GM12878 (cell line): ENCODE measurements around the gene DYTN. TPM values are rescaled to one million over a fixed set of nuclear protein-coding genes. Genes with fewer than 3 reads are reported as not detected.

Experiments
- ATAC-seq: fragments of 200-7000 bp; cut with Tn5 transposase; 3 replicates; pipeline ENCODE4 v1.9.1; 2020; ENCODE audit warnings: mild to moderate bottlenecking, moderate library complexity
- BruUV-seq: library from RNA; stranded (reverse); fragments of 400-500 nt; replicated peaks from 2 replicates; lab custom pipeline; 2021; lab: Mats Ljungman, UMichigan
- CTCF ChIA-PET: fragments of 300-600 bp; sonication (Branson Sonifier 250); formaldehyde crosslinking; extraction: SDS; loops from one replicate; lab custom pipeline; 2021; ENCODE audit warnings: inconsistent platforms; lab: Yijun Ruan, JAX
- POLR2A ChIA-PET: fragments of 350-600 bp; formaldehyde crosslinking; extraction: SDS; loops from one replicate; lab custom pipeline; 2021; ENCODE audit warnings: inconsistent platforms; lab: Charles Lee
- RAD21 ChIA-PET: fragments of 300-600 bp; sonication (Branson Sonifier 250); formaldehyde crosslinking; loops from one replicate; lab custom pipeline; 2023; ENCODE audit warnings: antibody characterized with exemption; ENCODE audit not compliant: unreplicated experiment; lab: Charles Lee
- SMC1A ChIA-PET: fragments of 300-600 bp; sonication (Branson Sonifier 250); formaldehyde crosslinking; loops from one replicate; lab custom pipeline; 2023; ENCODE audit not compliant: unreplicated experiment, uncharacterized antibody; lab: Charles Lee
- DNase-seq: peaks from one replicate; pipeline ENCODE4 v3.0.0-alpha.2; 2011; ENCODE audit warnings: low read depth, low spot score
- FAIRE-seq: peaks from 3 replicates; lab custom pipeline; 2011; peaks lifted over from hg19 to GRCh38; lab: Jason Lieb, UNC
- H2AFZ ChIP-seq: 2 replicates; pipeline ENCODE4 v1.6.0; 2011; ENCODE audit warnings: low read depth, low read length, control low read depth; ENCODE audit not compliant: control insufficient read depth
- H3K27ac ChIP-seq: 2 replicates; pipeline ENCODE4 v1.5.1; 2011; ENCODE audit warnings: control low read depth; ENCODE audit not compliant: control insufficient read depth, insufficient read depth
- H3K27me3 ChIP-seq, 2 experiments: replicated peaks in 1 of 2; 2 replicates each; pipeline versions ENCODE4 v1.6.0 to v1.6.1; 2011; ENCODE audit warnings: low read length in 1 of 2; ENCODE audit not compliant: control insufficient read depth in 2 of 2, insufficient read depth in 2 of 2
- H3K36me3 ChIP-seq, 2 experiments: 2 replicates each; pipeline ENCODE4 v1.5.1; 2011; ENCODE audit warnings: low read length in 1 of 2; ENCODE audit not compliant: control insufficient read depth in 2 of 2, insufficient read depth in 2 of 2
- H3K4me1 ChIP-seq: 2 replicates; pipeline ENCODE4 v1.6.1; 2011; ENCODE audit warnings: mild to moderate bottlenecking, low read length, moderate library complexity, mixed read lengths; ENCODE audit not compliant: control insufficient read depth, insufficient read depth
- H3K4me2 ChIP-seq: 2 replicates; pipeline ENCODE4 v1.6.0; 2011; ENCODE audit warnings: control low read depth; ENCODE audit not compliant: control insufficient read depth, insufficient read depth
- H3K4me3 ChIP-seq: fragments of 200-600 bp; sonication (generic); 2 replicates; pipeline ENCODE4 v1.5.1; 2016
- H3K79me2 ChIP-seq: 2 replicates; pipeline ENCODE4 v1.6.0; 2011; ENCODE audit warnings: low read length; ENCODE audit not compliant: control insufficient read depth, insufficient read depth
- H3K9ac ChIP-seq: 2 replicates; pipeline ENCODE4 v1.8.0; 2011; ENCODE audit warnings: low read length, control low read depth, mixed read lengths; ENCODE audit not compliant: control insufficient read depth, insufficient read depth
- H3K9me3 ChIP-seq: replicated peaks from 3 replicates; pipeline ENCODE4 v1.5.1; 2011; ENCODE audit warnings: mild to moderate bottlenecking, low read length; ENCODE audit not compliant: control insufficient read depth, insufficient read depth
- H4K20me1 ChIP-seq: 2 replicates; pipeline ENCODE4 v1.6.0; 2011; ENCODE audit not compliant: control insufficient read depth, insufficient read depth
- CHD1 ChIP-seq: IDR thresholded peaks from 2 replicates; pipeline ENCODE4 v1.6.1; 2012; ENCODE audit warnings: low read depth, low read length, improper control_type of control experiment
- FOXK2 ChIP-seq: fragments of 450-650 bp; IDR thresholded peaks from 2 replicates; pipeline ENCODE4 v1.6.1; 2017; ENCODE audit warnings: mild to moderate bottlenecking, moderate library complexity
- HDAC2 ChIP-seq: fragments of 200-600 bp; sonication (generic); IDR thresholded peaks from 2 replicates; pipeline ENCODE4 v1.6.1; 2017
- HDAC6 ChIP-seq: fragments of 200-600 bp; sonication (generic); IDR thresholded peaks from one replicate; pipeline ENCODE4 v1.8.0; 2017; ENCODE audit warnings: antibody characterized with exemption; ENCODE audit not compliant: unreplicated experiment
- SMC3 ChIP-seq: IDR thresholded peaks from 2 replicates; pipeline ENCODE4 v1.6.1; 2011; ENCODE audit warnings: low read length, improper control_type of control experiment, borderline replicate concordance
- SP1 ChIP-seq: IDR thresholded peaks from one replicate; pipeline ENCODE4 v1.6.1; 2011; ENCODE audit warnings: low read depth, low read length
- SUZ12 ChIP-seq: fragments of 200-600 bp; sonication (generic); IDR thresholded peaks from one replicate; pipeline ENCODE4 v1.6.1; 2018; ENCODE audit warnings: antibody characterized with exemption, mild to moderate bottlenecking; ENCODE audit not compliant: unreplicated experiment
- YBX1 ChIP-seq: fragments of 450-650 bp; IDR thresholded peaks from 2 replicates; pipeline ENCODE4 v1.6.1; 2016; ENCODE audit warnings: antibody characterized with exemption
- ZNF207 ChIP-seq: fragments of 450-650 bp; IDR thresholded peaks from 2 replicates; pipeline ENCODE4 v1.6.1; 2014; ENCODE audit warnings: antibody characterized with exemption, mild to moderate bottlenecking, borderline replicate concordance
- in situ Hi-C: fragments of 300-500 bp; cut with MboI; formaldehyde crosslinking; loops from 9 replicates; pipeline ENCODE4 v1.14.3; 2018; ENCODE audit warnings: mixed read lengths
- intact Hi-C: fragments of 100-400 bp; cut with micrococcal nuclease; formaldehyde crosslinking; loops from one replicate; pipeline ENCODE4 v1.14.2; 2022; ENCODE audit not compliant: unreplicated experiment
- polyA plus RNA-seq, 11 experiments: library from polyadenylated mRNA; depleted of rRNA in 4 of 11; unstranded in 6 of 11; stranded (reverse) in 5 of 11; fragments of >200 nt; fragmentation: Nextera tagmentation in 4 of 11; fragmentation: Illumina TruSeq in 1 of 11; extraction: Ambion mirVana in 4 of 11; extraction: Trizol in 1 of 11; gene quantifications; 1 replicate in 1 of 11; 2 replicates in 10 of 11; pipeline versions ENCODE4 v1.2.1 to v1.2.3, GENCODE V29; 2011 to 2016; ENCODE audit warnings: inconsistent platforms in 2 of 11, missing spikeins in 2 of 11, low read depth in 1 of 11
- total RNA-seq, 4 experiments: library from RNA; depleted of rRNA in 3 of 4; stranded (reverse); fragments of >200 nt in 3 of 4; fragmentation: Illumina TruSeq in 1 of 4; extraction: Trizol in 1 of 4; gene quantifications; 2 replicates each; pipeline versions ENCODE4 v1.2.1 to v1.2.3, GENCODE V29; 2013 to 2021
- TF ChIP-seq, protein P1 (sequence below): fragments of 450-650 bp; formaldehyde crosslinking; IDR thresholded peaks from 2 replicates; pipeline ENCODE4 v1.4.0; 2020; ENCODE audit warnings: mild to moderate bottlenecking, moderate library complexity
- TF ChIP-seq, protein P2 (sequence below): IDR thresholded peaks from 2 replicates; pipeline ENCODE4 v1.6.1; 2012; ENCODE audit warnings: improper control_type of control experiment, low read depth, low read length; ENCODE audit not compliant: insufficient replicate concordance

Gene DYTN
- total and polyA plus RNA-seq, 10 of the 15 experiments (the other 5 are each of a cell fraction or from before 2014, with no cell fraction given), result 0.02 to 0.32 (median 0.09) TPM; not detected in 3

DNA sequence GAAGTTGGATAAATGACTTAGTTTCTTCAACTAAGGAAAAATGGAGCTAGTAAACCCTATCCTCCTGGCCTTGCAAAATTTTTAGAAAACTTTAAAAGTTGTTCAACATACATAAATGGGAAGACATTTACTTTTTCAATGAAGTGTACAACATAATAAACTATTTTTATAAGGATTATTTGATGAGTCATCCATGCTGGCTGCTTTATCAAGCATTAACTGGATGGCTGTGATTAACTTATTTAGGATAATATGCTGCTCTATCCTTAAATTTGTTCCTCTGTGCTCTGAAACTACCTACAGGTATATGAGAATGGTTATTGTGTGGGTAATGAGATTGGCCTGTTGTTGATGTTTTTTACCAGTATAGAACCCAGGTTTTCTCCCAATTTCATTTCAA is 21.3 kb downstream of the DYTN start:
- intact Hi-C loops (loop anchor here (10.0 kb wide), 1 partner anchor 142 kb away; no protein-coding TSS in a partner anchor), in situ Hi-C loops (loop anchor here (10.0 kb wide), 1 partner anchor 88 kb away; no protein-coding TSS in a partner anchor)
- no peak for DNase-seq

More for the DNA sequence above, 21.3 kb downstream of the DYTN start:
- H3K36me3 ChIP-seq, result no peaks in the 10 kb centered on the region
- no peaks in the 10 kb centered on the region for H3K9me3 ChIP-seq
- H3K27me3 ChIP-seq, result no peaks in the 10 kb centered on the region
- H4K20me1 ChIP-seq, result no peaks in the 10 kb centered on the region
- H2AFZ ChIP-seq, result no peak overlapping the region
- CTCF ChIA-PET, result interaction anchor here (0.6 to 4.0 kb wide), 5 partner anchors 32 to 776 kb away, joined by 3 to 22 read pairs (median 3); no protein-coding TSS in a partner anchor
- H3K27ac ChIP-seq, result no peak overlapping the region
- H3K4me2 ChIP-seq, result no peak overlapping the region
- H3K4me3 ChIP-seq, result no peak overlapping the region
- no peak for TF ChIP-seq SMC3
- no peak for TF ChIP-seq SP1
- TF ChIP-seq ZNF207, result no peak
- TF ChIP-seq FOXK2, result no peak
- TF ChIP-seq, protein P1, sequence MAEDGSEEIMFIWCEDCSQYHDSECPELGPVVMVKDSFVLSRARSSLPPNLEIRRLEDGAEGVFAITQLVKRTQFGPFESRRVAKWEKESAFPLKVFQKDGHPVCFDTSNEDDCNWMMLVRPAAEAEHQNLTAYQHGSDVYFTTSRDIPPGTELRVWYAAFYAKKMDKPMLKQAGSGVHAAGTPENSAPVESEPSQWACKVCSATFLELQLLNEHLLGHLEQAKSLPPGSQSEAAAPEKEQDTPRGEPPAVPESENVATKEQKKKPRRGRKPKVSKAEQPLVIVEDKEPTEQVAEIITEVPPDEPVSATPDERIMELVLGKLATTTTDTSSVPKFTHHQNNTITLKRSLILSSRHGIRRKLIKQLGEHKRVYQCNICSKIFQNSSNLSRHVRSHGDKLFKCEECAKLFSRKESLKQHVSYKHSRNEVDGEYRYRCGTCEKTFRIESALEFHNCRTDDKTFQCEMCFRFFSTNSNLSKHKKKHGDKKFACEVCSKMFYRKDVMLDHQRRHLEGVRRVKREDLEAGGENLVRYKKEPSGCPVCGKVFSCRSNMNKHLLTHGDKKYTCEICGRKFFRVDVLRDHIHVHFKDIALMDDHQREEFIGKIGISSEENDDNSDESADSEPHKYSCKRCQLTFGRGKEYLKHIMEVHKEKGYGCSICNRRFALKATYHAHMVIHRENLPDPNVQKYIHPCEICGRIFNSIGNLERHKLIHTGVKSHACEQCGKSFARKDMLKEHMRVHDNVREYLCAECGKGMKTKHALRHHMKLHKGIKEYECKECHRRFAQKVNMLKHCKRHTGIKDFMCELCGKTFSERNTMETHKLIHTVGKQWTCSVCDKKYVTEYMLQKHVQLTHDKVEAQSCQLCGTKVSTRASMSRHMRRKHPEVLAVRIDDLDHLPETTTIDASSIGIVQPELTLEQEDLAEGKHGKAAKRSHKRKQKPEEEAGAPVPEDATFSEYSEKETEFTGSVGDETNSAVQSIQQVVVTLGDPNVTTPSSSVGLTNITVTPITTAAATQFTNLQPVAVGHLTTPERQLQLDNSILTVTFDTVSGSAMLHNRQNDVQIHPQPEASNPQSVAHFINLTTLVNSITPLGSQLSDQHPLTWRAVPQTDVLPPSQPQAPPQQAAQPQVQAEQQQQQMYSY (CRISPR knock-in tag), result no peak
- TF ChIP-seq CHD1, result no peak
- TF ChIP-seq SUZ12, result no peak
- no peak for TF ChIP-seq YBX1
- TF ChIP-seq, protein P2, sequence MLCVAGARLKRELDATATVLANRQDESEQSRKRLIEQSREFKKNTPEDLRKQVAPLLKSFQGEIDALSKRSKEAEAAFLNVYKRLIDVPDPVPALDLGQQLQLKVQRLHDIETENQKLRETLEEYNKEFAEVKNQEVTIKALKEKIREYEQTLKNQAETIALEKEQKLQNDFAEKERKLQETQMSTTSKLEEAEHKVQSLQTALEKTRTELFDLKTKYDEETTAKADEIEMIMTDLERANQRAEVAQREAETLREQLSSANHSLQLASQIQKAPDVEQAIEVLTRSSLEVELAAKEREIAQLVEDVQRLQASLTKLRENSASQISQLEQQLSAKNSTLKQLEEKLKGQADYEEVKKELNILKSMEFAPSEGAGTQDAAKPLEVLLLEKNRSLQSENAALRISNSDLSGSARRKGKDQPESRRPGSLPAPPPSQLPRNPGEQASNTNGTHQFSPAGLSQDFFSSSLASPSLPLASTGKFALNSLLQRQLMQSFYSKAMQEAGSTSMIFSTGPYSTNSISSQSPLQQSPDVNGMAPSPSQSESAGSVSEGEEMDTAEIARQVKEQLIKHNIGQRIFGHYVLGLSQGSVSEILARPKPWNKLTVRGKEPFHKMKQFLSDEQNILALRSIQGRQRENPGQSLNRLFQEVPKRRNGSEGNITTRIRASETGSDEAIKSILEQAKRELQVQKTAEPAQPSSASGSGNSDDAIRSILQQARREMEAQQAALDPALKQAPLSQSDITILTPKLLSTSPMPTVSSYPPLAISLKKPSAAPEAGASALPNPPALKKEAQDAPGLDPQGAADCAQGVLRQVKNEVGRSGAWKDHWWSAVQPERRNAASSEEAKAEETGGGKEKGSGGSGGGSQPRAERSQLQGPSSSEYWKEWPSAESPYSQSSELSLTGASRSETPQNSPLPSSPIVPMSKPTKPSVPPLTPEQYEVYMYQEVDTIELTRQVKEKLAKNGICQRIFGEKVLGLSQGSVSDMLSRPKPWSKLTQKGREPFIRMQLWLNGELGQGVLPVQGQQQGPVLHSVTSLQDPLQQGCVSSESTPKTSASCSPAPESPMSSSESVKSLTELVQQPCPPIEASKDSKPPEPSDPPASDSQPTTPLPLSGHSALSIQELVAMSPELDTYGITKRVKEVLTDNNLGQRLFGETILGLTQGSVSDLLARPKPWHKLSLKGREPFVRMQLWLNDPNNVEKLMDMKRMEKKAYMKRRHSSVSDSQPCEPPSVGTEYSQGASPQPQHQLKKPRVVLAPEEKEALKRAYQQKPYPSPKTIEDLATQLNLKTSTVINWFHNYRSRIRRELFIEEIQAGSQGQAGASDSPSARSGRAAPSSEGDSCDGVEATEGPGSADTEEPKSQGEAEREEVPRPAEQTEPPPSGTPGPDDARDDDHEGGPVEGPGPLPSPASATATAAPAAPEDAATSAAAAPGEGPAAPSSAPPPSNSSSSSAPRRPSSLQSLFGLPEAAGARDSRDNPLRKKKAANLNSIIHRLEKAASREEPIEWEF, result no peak
- no peak for TF ChIP-seq HDAC2
- no peak for TF ChIP-seq HDAC6
- RAD21 ChIA-PET, result no interaction called here
- H3K4me1 ChIP-seq, result no peaks in the 10 kb centered on the region
- H3K9ac ChIP-seq, result no peak overlapping the region
- BruUV-seq, result no TSS peak
- POLR2A ChIA-PET, result interaction anchor here (0.6 kb wide), 1 partner anchor 905 kb away, joined by 3 read pairs; no protein-coding TSS in a partner anchor
- SMC1A ChIA-PET, result interaction anchor here (0.6 to 1.2 kb wide), 3 partner anchors 10 to 657 kb away, joined by 3 to 4 read pairs (median 3); no protein-coding TSS in a partner anchor
- ATAC-seq (no peak), FAIRE-seq (no peak)
- H3K79me2 ChIP-seq, result no peaks in the 10 kb centered on the region
